ENCODE results near the gene GALM.
A peak's percentile ranks its signal among the peaks of the same experiment; 100 is the strongest.

- no peak for TF ChIP-seq NFYB (IDR thresholded peaks at IDR 0.05; ENCODE audit: insufficient read depth, low read depth, low read length)
- 0 out of 2 replicates have a peak, but pooled peaks have one; percentile 19 for TF ChIP-seq CREM (IDR thresholded peaks at IDR 0.05; ENCODE audit: low read depth)
These were observed 12.0 kb upstream of the GALM start for GRCh38 chr2:38653715-38654527.
